ENCODE measurements around the gene GCFC2.
A peak's percentile ranks its signal among the peaks of the same experiment; 100 is the strongest.

The GCFC2 gene

DNA sequence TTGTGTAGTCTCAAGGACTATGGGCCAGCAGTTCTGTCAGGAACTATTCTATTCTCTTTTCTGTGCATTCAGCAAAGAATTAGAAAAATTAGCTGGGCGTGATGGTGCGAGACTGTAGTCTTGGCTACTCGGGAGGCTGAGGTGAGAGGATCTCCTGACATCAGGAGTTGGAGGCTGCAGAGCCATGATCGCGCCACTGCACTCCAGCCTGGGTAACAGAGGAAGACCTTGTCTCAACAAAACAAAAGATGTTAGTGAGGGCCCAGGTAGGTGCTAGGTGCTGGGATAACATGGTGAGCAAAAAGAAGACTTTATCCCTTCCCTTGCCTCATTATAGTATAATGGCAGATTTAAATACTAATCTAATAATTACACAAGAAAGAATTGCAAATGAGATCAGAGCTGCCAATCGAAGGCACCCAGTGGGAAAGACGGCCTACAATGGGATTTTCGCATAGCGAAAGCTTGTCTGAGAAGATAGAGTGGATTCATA is 64.6 kb downstream of the GCFC2 start:
- Histone ChIP-seq H3K4me3 (ENCODE audit: low read length) (no peak overlapping the region), H4K5ac (ENCODE audit: low read length) (peak overlapping the region; percentile 68), H2AK5ac (ENCODE audit: low read length) (no peak overlapping the region), H3K27me3 (ENCODE audit: insufficient read depth, low read length, poor library complexity) (no peaks in the 10 kb centered on the region), H3K9ac (ENCODE audit: low read length) (peak overlapping the region; percentile 91), H3K79me1 (ENCODE audit: low read length) (peaks cover 1% of the 10 kb centered on the region), H3K4me1 (ENCODE audit: control insufficient read depth, low read depth, low read length) (no peaks in the 10 kb centered on the region), H2BK15ac (replicated peaks; ENCODE audit: low read depth) (no peak overlapping the region), H4K8ac (ENCODE audit: low read depth, low read length) (no peak overlapping the region), H3K56ac (ENCODE audit: low read length) (peak overlapping the region; percentile 95), H3K23ac (ENCODE audit: low read length) (no peak overlapping the region), H3K4me2 (ENCODE audit: low read length) (peak overlapping the region; percentile 22), H2BK120ac (ENCODE audit: low read depth, low read length) (no peak overlapping the region), H2BK5ac (ENCODE audit: low read length) (no peak overlapping the region), H3K27ac (ENCODE audit: low read depth, low read length) (no peak overlapping the region), H3K36me3 (ENCODE audit: control insufficient read depth, insufficient read depth, low read length) (peaks cover under 1% of the 10 kb centered on the region), H3K4ac (ENCODE audit: low read depth, low read length) (no peak overlapping the region), H3K79me2 (ENCODE audit: control insufficient read depth, insufficient read depth, low read length) (peaks cover 4% of the 10 kb centered on the region), H3K18ac (ENCODE audit: low read length) (no peak overlapping the region)
- WGBS (ENCODE audit: extremely low coverage, insufficient coverage, low lambda C conversion rate), result no CpG with 5 or more reads among the region's 9 CpGs
- DNase-seq, result no peak

DNA sequence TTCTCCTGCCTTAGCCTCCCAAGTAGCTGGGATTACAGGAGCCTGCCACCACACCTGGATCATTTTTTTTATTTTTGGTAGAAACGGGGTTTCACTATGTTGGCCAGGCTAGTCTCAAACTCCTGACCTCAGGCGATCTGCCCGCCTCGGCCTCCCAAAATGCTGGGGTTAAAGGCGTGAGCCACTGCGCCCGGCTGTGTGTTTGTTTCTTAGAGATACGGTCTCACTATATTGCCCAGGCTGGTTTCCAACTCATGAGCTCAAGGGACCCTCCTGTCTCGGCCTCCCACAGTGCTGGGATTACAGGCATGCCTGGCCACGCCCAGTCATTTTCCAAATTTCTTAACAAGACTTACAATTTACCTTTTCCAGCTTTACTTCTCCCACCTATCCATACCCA is 65.1 kb downstream of the GCFC2 start:
- no peak overlapping the region for H3K56ac ChIP-seq (ENCODE audit: low read length)
- no peak overlapping the region for H2BK120ac ChIP-seq (ENCODE audit: low read depth, low read length)
- no peak overlapping the region for H3K23ac ChIP-seq (ENCODE audit: low read length)
- no peaks in the 10 kb centered on the region for H3K4me1 ChIP-seq (ENCODE audit: control insufficient read depth, low read depth, low read length)
- WGBS (ENCODE audit: extremely low coverage, insufficient coverage, low lambda C conversion rate), result no CpG with 5 or more reads among the region's 10 CpGs
- peak overlapping the region; percentile 17 for H4K8ac ChIP-seq (ENCODE audit: low read depth, low read length)
- no peak overlapping the region for H3K4me3 ChIP-seq (ENCODE audit: low read length)
- no peak overlapping the region for H3K9ac ChIP-seq (ENCODE audit: low read length)
- H3K18ac ChIP-seq (ENCODE audit: low read length), result no peak overlapping the region
- peaks cover 4% of the 10 kb centered on the region for H3K79me2 ChIP-seq (ENCODE audit: control insufficient read depth, insufficient read depth, low read length)
- H3K79me1 ChIP-seq (ENCODE audit: low read length), result no peaks in the 10 kb centered on the region
- H4K5ac ChIP-seq (ENCODE audit: low read length), result peak overlapping the region; percentile 68
- no peak for DNase-seq
- no peak overlapping the region for H3K4me2 ChIP-seq (ENCODE audit: low read length)
- no peaks in the 10 kb centered on the region for H3K36me3 ChIP-seq (ENCODE audit: control insufficient read depth, insufficient read depth, low read length)
- no peak overlapping the region for H3K4ac ChIP-seq (ENCODE audit: low read depth, low read length)
- H3K27me3 ChIP-seq (ENCODE audit: insufficient read depth, low read length, poor library complexity), result no peaks in the 10 kb centered on the region
- H2AK5ac ChIP-seq (ENCODE audit: low read length), result no peak overlapping the region
- no peak overlapping the region for H2BK5ac ChIP-seq (ENCODE audit: low read length)
- no peak overlapping the region for H3K27ac ChIP-seq (ENCODE audit: low read depth, low read length)
- no peak overlapping the region for H2BK15ac ChIP-seq (replicated peaks; ENCODE audit: low read depth)

DNA sequence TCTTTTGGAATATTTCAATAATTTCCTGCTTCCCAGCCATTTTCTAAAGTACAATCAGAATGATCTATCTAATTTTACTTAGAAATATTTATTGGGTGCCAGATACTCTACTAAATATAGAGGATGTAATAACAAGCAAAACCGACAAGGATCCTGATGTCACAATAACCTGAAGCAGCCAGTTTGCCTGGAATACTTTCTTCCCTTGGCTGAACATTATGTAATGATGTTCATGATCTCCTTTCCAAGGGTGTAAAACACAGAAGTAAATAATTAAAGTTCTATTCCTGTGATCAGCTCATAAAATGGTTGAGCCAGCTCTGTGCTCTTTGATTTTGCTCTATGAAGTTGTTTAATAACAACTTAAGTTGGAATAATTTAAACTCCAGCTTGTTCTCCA is 66.7 kb downstream of the GCFC2 start:
- no CpG with 5 or more reads among the region's 1 CpG for WGBS (ENCODE audit: extremely low coverage, insufficient coverage, low lambda C conversion rate)
- H3K56ac ChIP-seq (ENCODE audit: low read length), result no peak overlapping the region
- H3K27me3 ChIP-seq (ENCODE audit: insufficient read depth, low read length, poor library complexity), result no peaks in the 10 kb centered on the region
- no peaks in the 10 kb centered on the region for H3K36me3 ChIP-seq (ENCODE audit: control insufficient read depth, insufficient read depth, low read length)
- no peak overlapping the region for H2AK5ac ChIP-seq (ENCODE audit: low read length)
- H4K8ac ChIP-seq (ENCODE audit: low read depth, low read length), result no peak overlapping the region
- no peaks in the 10 kb centered on the region for H3K79me1 ChIP-seq (ENCODE audit: low read length)
- H2BK5ac ChIP-seq (ENCODE audit: low read length), result no peak overlapping the region
- no peak overlapping the region for H2BK120ac ChIP-seq (ENCODE audit: low read depth, low read length)
- no peak overlapping the region for H3K4me3 ChIP-seq (ENCODE audit: low read length)
- H3K4me1 ChIP-seq (ENCODE audit: control insufficient read depth, low read depth, low read length), result no peaks in the 10 kb centered on the region
- no peak overlapping the region for H3K4ac ChIP-seq (ENCODE audit: low read depth, low read length)
- no peak overlapping the region for H2BK15ac ChIP-seq (replicated peaks; ENCODE audit: low read depth)
- peaks cover 4% of the 10 kb centered on the region for H3K79me2 ChIP-seq (ENCODE audit: control insufficient read depth, insufficient read depth, low read length)
- no peak overlapping the region for H3K9ac ChIP-seq (ENCODE audit: low read length)
- no peak overlapping the region for H4K5ac ChIP-seq (ENCODE audit: low read length)
- no peak overlapping the region for H3K18ac ChIP-seq (ENCODE audit: low read length)
- no peak overlapping the region for H3K27ac ChIP-seq (ENCODE audit: low read depth, low read length)
- no peak for DNase-seq
- no peak overlapping the region for H3K23ac ChIP-seq (ENCODE audit: low read length)
- H3K4me2 ChIP-seq (ENCODE audit: low read length), result no peak overlapping the region

DNA sequence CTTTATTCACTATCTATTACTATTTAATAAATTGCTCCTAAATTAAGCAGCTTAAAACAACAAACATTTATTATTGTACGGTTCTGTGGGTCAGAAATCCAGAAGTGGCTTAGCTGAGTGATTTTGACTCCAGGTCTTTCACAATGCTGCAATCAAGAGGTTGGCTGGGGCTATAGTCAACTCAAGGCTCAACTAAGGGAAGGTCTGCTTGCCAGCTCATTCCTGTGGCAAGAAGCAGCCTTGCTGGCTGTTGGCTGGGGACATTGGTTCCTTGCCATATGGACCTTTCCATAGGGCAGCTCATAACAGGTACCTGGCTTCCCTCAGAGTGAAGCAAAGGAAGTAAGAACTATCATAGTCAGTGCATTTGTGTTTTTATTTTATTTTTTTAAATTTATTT is 69.1 kb downstream of the GCFC2 start:
- Histone ChIP-seq H3K27me3 (ENCODE audit: insufficient read depth, low read length, poor library complexity) (no peaks in the 10 kb centered on the region), H3K4ac (ENCODE audit: low read depth, low read length) (no peak overlapping the region), H2AK5ac (ENCODE audit: low read length) (no peak overlapping the region), H2BK15ac (replicated peaks; ENCODE audit: low read depth) (no peak overlapping the region), H3K79me2 (ENCODE audit: control insufficient read depth, insufficient read depth, low read length) (no peaks in the 10 kb centered on the region), H2BK120ac (ENCODE audit: low read depth, low read length) (no peak overlapping the region), H3K27ac (ENCODE audit: low read depth, low read length) (no peak overlapping the region), H3K56ac (ENCODE audit: low read length) (no peak overlapping the region), H3K23ac (ENCODE audit: low read length) (no peak overlapping the region), H3K4me3 (ENCODE audit: low read length) (no peak overlapping the region), H3K4me2 (ENCODE audit: low read length) (no peak overlapping the region), H4K5ac (ENCODE audit: low read length) (no peak overlapping the region), H3K36me3 (ENCODE audit: control insufficient read depth, insufficient read depth, low read length) (no peaks in the 10 kb centered on the region), H3K4me1 (ENCODE audit: control insufficient read depth, low read depth, low read length) (no peaks in the 10 kb centered on the region), H4K8ac (ENCODE audit: low read depth, low read length) (no peak overlapping the region), H3K79me1 (ENCODE audit: low read length) (no peaks in the 10 kb centered on the region), H3K9ac (ENCODE audit: low read length) (no peak overlapping the region), H2BK5ac (ENCODE audit: low read length) (no peak overlapping the region), H3K18ac (ENCODE audit: low read length) (no peak overlapping the region)
- no peak for DNase-seq
- WGBS (ENCODE audit: extremely low coverage, insufficient coverage, low lambda C conversion rate), result no CpG with 5 or more reads among the region's 1 CpG

DNA sequence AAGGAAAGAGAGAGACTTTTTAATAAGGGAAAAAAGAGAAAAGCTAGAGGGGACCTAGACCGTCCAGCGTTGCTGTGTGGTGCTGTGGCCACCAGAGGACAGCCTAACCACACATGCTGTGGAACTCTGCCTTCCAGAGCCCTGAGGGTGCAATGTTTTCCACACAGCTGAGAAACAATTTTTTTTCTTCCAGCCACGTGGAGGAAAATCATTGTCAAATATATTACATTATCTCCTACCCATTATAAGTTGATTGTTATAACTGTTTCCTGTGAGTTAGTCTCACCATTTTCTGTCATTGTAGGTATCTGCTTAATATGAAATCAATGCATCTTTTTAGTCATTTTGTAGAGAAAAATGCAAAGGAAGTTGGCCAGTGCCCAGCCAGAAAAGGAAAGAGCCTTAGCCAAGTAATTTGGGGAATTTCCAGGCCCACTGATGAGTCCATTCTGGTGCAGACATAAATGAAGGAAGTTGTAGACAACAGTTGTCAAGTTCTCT is 70.0 kb downstream of the GCFC2 start:
- Histone ChIP-seq H3K9ac (ENCODE audit: low read length) (no peak overlapping the region), H2BK15ac (replicated peaks; ENCODE audit: low read depth) (peak overlapping the region; percentile 85), H3K4me1 (ENCODE audit: control insufficient read depth, low read depth, low read length) (no peaks in the 10 kb centered on the region), H3K4me2 (ENCODE audit: low read length) (no peak overlapping the region), H4K8ac (ENCODE audit: low read depth, low read length) (no peak overlapping the region), H4K5ac (ENCODE audit: low read length) (no peak overlapping the region), H2AK5ac (ENCODE audit: low read length) (no peak overlapping the region), H2BK5ac (ENCODE audit: low read length) (no peak overlapping the region), H3K56ac (ENCODE audit: low read length) (no peak overlapping the region), H3K27me3 (ENCODE audit: insufficient read depth, low read length, poor library complexity) (no peaks in the 10 kb centered on the region), H2BK120ac (ENCODE audit: low read depth, low read length) (no peak overlapping the region), H3K79me2 (ENCODE audit: control insufficient read depth, insufficient read depth, low read length) (no peaks in the 10 kb centered on the region), H3K79me1 (ENCODE audit: low read length) (no peaks in the 10 kb centered on the region), H3K18ac (ENCODE audit: low read length) (no peak overlapping the region), H3K36me3 (ENCODE audit: control insufficient read depth, insufficient read depth, low read length) (no peaks in the 10 kb centered on the region), H3K23ac (ENCODE audit: low read length) (no peak overlapping the region), H3K4me3 (ENCODE audit: low read length) (no peak overlapping the region), H3K27ac (ENCODE audit: low read depth, low read length) (no peak overlapping the region), H3K4ac (ENCODE audit: low read depth, low read length) (no peak overlapping the region)
- peak; percentile 42 for DNase-seq
- no CpG with 5 or more reads among the region's 3 CpGs for WGBS (ENCODE audit: extremely low coverage, insufficient coverage, low lambda C conversion rate)

DNA sequence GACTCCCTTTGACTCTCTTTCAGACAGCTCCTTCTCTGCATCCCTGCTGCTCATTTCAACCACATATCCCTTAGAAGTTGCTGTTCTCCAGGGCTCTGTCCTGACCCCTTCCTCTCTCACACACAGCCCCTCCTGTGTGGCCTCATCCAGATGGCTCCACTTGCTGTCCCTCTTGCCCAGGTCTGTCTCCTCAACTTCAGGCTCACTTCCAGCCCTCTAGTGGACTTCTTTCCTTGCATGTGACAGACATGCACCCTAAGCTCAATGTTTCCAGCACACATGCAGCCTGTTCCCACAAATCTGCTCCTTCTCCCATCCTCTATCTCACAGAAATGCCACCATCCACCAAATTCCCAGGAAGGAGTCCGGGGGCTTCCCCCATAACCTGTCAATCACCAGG is 73.1 kb downstream of the GCFC2 start:
- DNase-seq, result peak; percentile 25
- no peaks in the 10 kb centered on the region for H3K79me1 ChIP-seq (ENCODE audit: low read length)
- H3K4me1 ChIP-seq (ENCODE audit: control insufficient read depth, low read depth, low read length), result no peaks in the 10 kb centered on the region
- H2BK15ac ChIP-seq (replicated peaks; ENCODE audit: low read depth), result no peak overlapping the region
- H3K79me2 ChIP-seq (ENCODE audit: control insufficient read depth, insufficient read depth, low read length), result no peaks in the 10 kb centered on the region
- H4K8ac ChIP-seq (ENCODE audit: low read depth, low read length), result no peak overlapping the region
- no peak overlapping the region for H3K23ac ChIP-seq (ENCODE audit: low read length)
- H3K27ac ChIP-seq (ENCODE audit: low read depth, low read length), result no peak overlapping the region
- no peak overlapping the region for H2BK5ac ChIP-seq (ENCODE audit: low read length)
- no peak overlapping the region for H4K5ac ChIP-seq (ENCODE audit: low read length)
- H2BK120ac ChIP-seq (ENCODE audit: low read depth, low read length), result no peak overlapping the region
- H3K18ac ChIP-seq (ENCODE audit: low read length), result no peak overlapping the region
- WGBS (ENCODE audit: extremely low coverage, insufficient coverage, low lambda C conversion rate), result no CpG with 5 or more reads among the region's 1 CpG
- no peak overlapping the region for H3K4me2 ChIP-seq (ENCODE audit: low read length)
- H3K4ac ChIP-seq (ENCODE audit: low read depth, low read length), result no peak overlapping the region
- no peak overlapping the region for H3K56ac ChIP-seq (ENCODE audit: low read length)
- no peaks in the 10 kb centered on the region for H3K27me3 ChIP-seq (ENCODE audit: insufficient read depth, low read length, poor library complexity)
- H3K9ac ChIP-seq (ENCODE audit: low read length), result no peak overlapping the region
- no peak overlapping the region for H3K4me3 ChIP-seq (ENCODE audit: low read length)
- H3K36me3 ChIP-seq (ENCODE audit: control insufficient read depth, insufficient read depth, low read length), result no peaks in the 10 kb centered on the region
- no peak overlapping the region for H2AK5ac ChIP-seq (ENCODE audit: low read length)

All from mesendoderm (in vitro differentiated cells).